HCT116 (cell line): ENCODE data around the gene MGA. TPM values are rescaled to one million over a fixed set of nuclear protein-coding genes. Genes with fewer than 3 reads are reported as not detected.

ENCODE experiments used
- ATAC-seq: fragments of 200-7000 bp; cut with Tn5 transposase; 2 replicates; pipeline ENCODE4 v1.9.1; 2020; ENCODE audit warnings: mild to moderate bottlenecking, moderate library complexity
- BruUV-seq: library from RNA; stranded (reverse); fragments of 400-500 nt; replicated peaks from 2 replicates; lab custom pipeline; 2021; lab: Mats Ljungman, UMichigan
- CTCF ChIA-PET: fragments of 300-600 bp; sonication (Branson Sonifier 250); formaldehyde crosslinking; loops from one replicate; lab custom pipeline; 2021; ENCODE audit warnings: antibody characterized with exemption; lab: Charles Lee
- POLR2A ChIA-PET: fragments of 300-600, 350-600 bp; sonication (Branson Sonifier 250); formaldehyde crosslinking; loops from one replicate; lab custom pipeline; 2021; ENCODE audit warnings: antibody characterized with exemption; lab: Charles Lee
- RAD21 ChIA-PET, 2 experiments: fragments of 300-600 bp; sonication (Branson Sonifier 250); formaldehyde crosslinking; loops; one replicate each; lab custom pipeline; 2023; ENCODE audit warnings: low total read pairs in 2 of 2; ENCODE audit not compliant: uncharacterized antibody in 2 of 2, unreplicated experiment in 2 of 2, low non-redundant PET in 1 of 2; lab: Charles Lee
- DNase-seq: peaks from one replicate; pipeline ENCODE4 v3.0.0-alpha.2; 2010; ENCODE audit warnings: low read depth, low spot score
- H2AFZ ChIP-seq: fragments of 200-600 bp; shearing (Covaris generic), sonication (generic); 2 replicates; pipeline ENCODE4 v1.6.1; 2017; ENCODE audit warnings: low read depth, mixed run types, mixed read lengths, antibody characterized with exemption, low read length; ENCODE audit not compliant: poor library complexity, severe bottlenecking
- H3K27ac ChIP-seq: 2 replicates; pipeline ENCODE4 v1.5.1; 2012; ENCODE audit warnings: low read depth, low read length
- H3K27me3 ChIP-seq: fragments of 200-600 bp; sonication (generic); 2 replicates; pipeline ENCODE4 v1.6.1; 2016; ENCODE audit warnings: mixed run types, low read length, mixed read lengths; ENCODE audit not compliant: insufficient read depth
- H3K36me3 ChIP-seq, 2 experiments: fragments of 200-500 bp in 1 of 2; fragments of 200-600 bp in 1 of 2; sonication (Bioruptor generic) in 1 of 2; sonication (generic) in 1 of 2; 2 replicates each; pipeline versions ENCODE4 v1.5.1 to v1.6.1; 2014 to 2016; ENCODE audit warnings: low read length in 2 of 2, inconsistent platforms in 1 of 2, mixed read lengths in 1 of 2, mixed run types in 1 of 2; ENCODE audit not compliant: insufficient read depth in 2 of 2, control insufficient read depth in 1 of 2
- H3K4me1 ChIP-seq, 2 experiments: fragments of 200-600 bp in 1 of 2; sonication (generic) in 1 of 2; 2 replicates each; pipeline versions ENCODE4 v1.5.1 to v1.6.1; 2012 to 2017; ENCODE audit warnings: low read length in 2 of 2, inconsistent platforms in 1 of 2, mild to moderate bottlenecking in 1 of 2, mixed read lengths in 1 of 2, mixed run types in 1 of 2, moderate library complexity in 1 of 2; ENCODE audit not compliant: insufficient read depth in 2 of 2, control insufficient read depth in 1 of 2
- H3K4me2 ChIP-seq: fragments of 200-600 bp; sonication (generic); 2 replicates; pipeline ENCODE4 v1.6.1; 2017; ENCODE audit warnings: mixed run types, low read length, mixed read lengths
- H3K4me3 ChIP-seq, 2 experiments: fragments of 200-600 bp in 1 of 2; sonication (generic) in 1 of 2; replicated peaks in 1 of 2; 2 replicates each; pipeline ENCODE4 v1.5.1; 2011 to 2016; ENCODE audit warnings: low read length in 2 of 2, control low read depth in 1 of 2, low read depth in 1 of 2, mild to moderate bottlenecking in 1 of 2, mixed read lengths in 1 of 2, mixed run types in 1 of 2
- H3K79me2 ChIP-seq: fragments of 200-600 bp; sonication (generic); 2 replicates; pipeline ENCODE4 v1.6.1; 2017; ENCODE audit warnings: mild to moderate bottlenecking, mixed run types, low read length, moderate library complexity, mixed read lengths; ENCODE audit not compliant: insufficient read depth
- H3K9ac ChIP-seq: fragments of 200-600 bp; sonication (generic); 2 replicates; pipeline ENCODE4 v1.6.1; 2016; ENCODE audit warnings: low read length, mixed read lengths
- H3K9me2 ChIP-seq: fragments of 200-600 bp; sonication (generic), shearing (Covaris generic); 2 replicates; pipeline ENCODE4 v1.6.1; 2017; ENCODE audit warnings: mixed run types, mild to moderate bottlenecking, moderate library complexity; ENCODE audit not compliant: insufficient read depth
- H3K9me3 ChIP-seq, 2 experiments: fragments of 200-500 bp in 1 of 2; fragments of 200-600 bp in 1 of 2; sonication (Bioruptor generic) in 1 of 2; sonication (generic) in 1 of 2; 2 replicates each; pipeline ENCODE4 v1.6.1; 2014 to 2017; ENCODE audit warnings: low read length in 2 of 2, mixed read lengths in 2 of 2, inconsistent platforms in 1 of 2, low read depth in 1 of 2, mild to moderate bottlenecking in 1 of 2, mixed run types in 1 of 2, moderate library complexity in 1 of 2; ENCODE audit not compliant: control insufficient read depth in 1 of 2, insufficient read depth in 1 of 2
- H4K20me1 ChIP-seq: fragments of 200-600 bp; sonication (generic), shearing (Covaris generic); 2 replicates; pipeline ENCODE4 v1.6.1; 2017; ENCODE audit warnings: mixed run types, mild to moderate bottlenecking, moderate library complexity; ENCODE audit not compliant: insufficient read depth
- CEBPB ChIP-seq: IDR thresholded peaks from 2 replicates; pipeline ENCODE4 v1.6.1; 2012; ENCODE audit warnings: low read depth
- EZH2 ChIP-seq: fragments of 200-600 bp; sonication (generic); IDR thresholded peaks from 2 replicates; pipeline ENCODE4 v1.6.1; 2017; ENCODE audit warnings: antibody characterized with exemption, mixed run types
- EZH2phosphoT487 ChIP-seq: fragments of 200-600 bp; IDR thresholded peaks from 2 replicates; pipeline ENCODE4 v1.6.1; 2018; ENCODE audit warnings: antibody characterized with exemption, borderline replicate concordance
- FOSL1 ChIP-seq: IDR thresholded peaks from 2 replicates; pipeline ENCODE4 v1.6.1; 2012; ENCODE audit warnings: low read depth
- JUND ChIP-seq: IDR thresholded peaks from 2 replicates; pipeline ENCODE4 v1.6.1; 2012
- POLR2A ChIP-seq: IDR thresholded peaks from 2 replicates; pipeline ENCODE4 v1.7.0; 2011; ENCODE audit warnings: borderline replicate concordance; ENCODE audit not compliant: insufficient read depth, insufficient read length; ENCODE audit errors: extremely low read depth
- RAD21 ChIP-seq: IDR thresholded peaks from 2 replicates; pipeline ENCODE4 v1.6.1; 2012; ENCODE audit warnings: low read depth, mild to moderate bottlenecking
- REST ChIP-seq: IDR thresholded peaks from 2 replicates; pipeline ENCODE4 v1.6.1; 2012; ENCODE audit warnings: low read depth
- SIN3A ChIP-seq: IDR thresholded peaks from 2 replicates; pipeline ENCODE4 v1.6.1; 2012; ENCODE audit warnings: low read depth
- SRF ChIP-seq: IDR thresholded peaks from 2 replicates; pipeline ENCODE4 v1.6.1; 2012; ENCODE audit warnings: low read depth
- YY1 ChIP-seq: IDR thresholded peaks from 2 replicates; pipeline ENCODE4 v1.6.1; 2011; ENCODE audit warnings: low read length, low read depth, moderate library complexity, mild to moderate bottlenecking; ENCODE audit not compliant: insufficient replicate concordance; ENCODE audit errors: extremely low read depth
- ZBTB33 ChIP-seq: IDR thresholded peaks from 2 replicates; pipeline ENCODE4 v1.6.1; 2011; ENCODE audit warnings: mild to moderate bottlenecking, low read length, moderate library complexity; ENCODE audit not compliant: insufficient replicate concordance; ENCODE audit errors: extremely low read depth
- ZFX ChIP-seq: fragments of 450-650 bp; IDR thresholded peaks from 2 replicates; pipeline ENCODE4 v1.6.1; 2017
- ZNF274 ChIP-seq: fragments of 200-500 bp; sonication (Bioruptor generic); IDR thresholded peaks from 2 replicates; pipeline ENCODE4 v1.6.1; 2014; ENCODE audit warnings: mild to moderate bottlenecking, low read depth, low read length, inconsistent platforms
- intact Hi-C: fragments of 100-400 bp; cut with micrococcal nuclease; formaldehyde crosslinking; loops from 2 replicates; pipeline ENCODE4 v1.10.0; 2022
- total RNA-seq: library from RNA; stranded (reverse); gene quantifications from one replicate; pipeline ENCODE4 v1.2.1, GENCODE V29; 2021; ENCODE audit not compliant: unreplicated experiment
- TF ChIP-seq, protein P1 (sequence below), 3 experiments: fragments of 200-600 bp in 1 of 3; sonication (generic) in 1 of 3; IDR thresholded peaks in 2 of 3; conservative IDR thresholded peaks in 1 of 3; 2 replicates each; pipeline ENCODE4 v1.5.1; 2012 to 2017; ENCODE audit warnings: low read depth in 2 of 3, low read length in 2 of 3, antibody characterized with exemption in 1 of 3, borderline replicate concordance in 1 of 3, control low read depth in 1 of 3, mild to moderate bottlenecking in 1 of 3, mixed read lengths in 1 of 3, mixed run types in 1 of 3, moderate library complexity in 1 of 3; ENCODE audit not compliant: insufficient read depth in 1 of 3
- TF ChIP-seq, protein P2 (sequence below): IDR thresholded peaks from 2 replicates; pipeline ENCODE4 v1.6.1; 2012

MGA gene
- total RNA-seq, 1 experiment from 2014 or later: 28.9 TPM

GRCh38 chr15:41799488-41799805 is 139.2 kb downstream of the MGA start:
- Histone ChIP-seq H3K4me1 (peaks cover 5 to 30% of the 10 kb centered on the region in 2 experiments; a peak in 3 of 4 replicates), H3K27me3 (no peaks in the 10 kb centered on the region), H3K4me3 (no peak overlapping the region), H2AFZ (no peak overlapping the region), H3K9me2 (no peaks in the 10 kb centered on the region), H3K9ac (no peak overlapping the region)
- CTCF ChIA-PET: no interaction called here
- no peak for ATAC-seq
- RAD21 ChIA-PET: no interaction called here
- TF ChIP-seq FOSL1: no peak
- no peak for TF ChIP-seq CEBPB
- no peak for TF ChIP-seq EZH2
- TF ChIP-seq YY1: no peak
- TF ChIP-seq ZNF274: no peak
- no peak for TF ChIP-seq ZBTB33
- no peak for TF ChIP-seq RAD21
- TF ChIP-seq, protein P1, sequence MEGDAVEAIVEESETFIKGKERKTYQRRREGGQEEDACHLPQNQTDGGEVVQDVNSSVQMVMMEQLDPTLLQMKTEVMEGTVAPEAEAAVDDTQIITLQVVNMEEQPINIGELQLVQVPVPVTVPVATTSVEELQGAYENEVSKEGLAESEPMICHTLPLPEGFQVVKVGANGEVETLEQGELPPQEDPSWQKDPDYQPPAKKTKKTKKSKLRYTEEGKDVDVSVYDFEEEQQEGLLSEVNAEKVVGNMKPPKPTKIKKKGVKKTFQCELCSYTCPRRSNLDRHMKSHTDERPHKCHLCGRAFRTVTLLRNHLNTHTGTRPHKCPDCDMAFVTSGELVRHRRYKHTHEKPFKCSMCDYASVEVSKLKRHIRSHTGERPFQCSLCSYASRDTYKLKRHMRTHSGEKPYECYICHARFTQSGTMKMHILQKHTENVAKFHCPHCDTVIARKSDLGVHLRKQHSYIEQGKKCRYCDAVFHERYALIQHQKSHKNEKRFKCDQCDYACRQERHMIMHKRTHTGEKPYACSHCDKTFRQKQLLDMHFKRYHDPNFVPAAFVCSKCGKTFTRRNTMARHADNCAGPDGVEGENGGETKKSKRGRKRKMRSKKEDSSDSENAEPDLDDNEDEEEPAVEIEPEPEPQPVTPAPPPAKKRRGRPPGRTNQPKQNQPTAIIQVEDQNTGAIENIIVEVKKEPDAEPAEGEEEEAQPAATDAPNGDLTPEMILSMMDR (IDR thresholded peaks at IDR 0.05 in 2 of 3, conservative IDR thresholded peaks at IDR 0.05 in 1 of 3; ENCODE audit: borderline replicate concordance in 1 of 3, insufficient read depth in 1 of 3, low read depth in 2 of 3, low read length in 2 of 3): no peak
- TF ChIP-seq, protein P2, sequence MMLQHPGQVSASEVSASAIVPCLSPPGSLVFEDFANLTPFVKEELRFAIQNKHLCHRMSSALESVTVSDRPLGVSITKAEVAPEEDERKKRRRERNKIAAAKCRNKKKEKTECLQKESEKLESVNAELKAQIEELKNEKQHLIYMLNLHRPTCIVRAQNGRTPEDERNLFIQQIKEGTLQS: no peak
- no peak for TF ChIP-seq ZFX
- no peak for TF ChIP-seq SIN3A
- TF ChIP-seq JUND: no peak
- no peak for TF ChIP-seq EZH2phosphoT487
- no peak for TF ChIP-seq POLR2A
- no peak for TF ChIP-seq SRF
- no peak for TF ChIP-seq REST
- TF ChIP-seq, all 23 proteins: peak for 0
- intact Hi-C loops: no loop called here
- H3K79me2 ChIP-seq: no peaks in the 10 kb centered on the region
- H3K36me3 ChIP-seq: 0 out of 4 replicates have a peak, but pooled peaks cover 0 to 8% of the 10 kb centered on the region in 2 experiments
- POLR2A ChIA-PET: no interaction called here
- no peaks in the 10 kb centered on the region for H3K9me3 ChIP-seq
- H3K4me2 ChIP-seq: peak overlapping the region; percentile 57
- no peaks in the 10 kb centered on the region for H4K20me1 ChIP-seq
- BruUV-seq: no TSS peak
- H3K27ac ChIP-seq: no peak overlapping the region
- DNase-seq: no peak
